Measurements from ENCODE around the gene FOXRED1. TPM values are rescaled to one million over a fixed set of nuclear protein-coding genes. Genes with fewer than 3 reads are reported as not detected.
A peak's percentile ranks its signal among the peaks of the same experiment; 100 is the strongest.

FOXRED1 gene
- total RNA-seq, 2 donors from 2014 or later, result 19.9 to 63.4 TPM

DNA sequence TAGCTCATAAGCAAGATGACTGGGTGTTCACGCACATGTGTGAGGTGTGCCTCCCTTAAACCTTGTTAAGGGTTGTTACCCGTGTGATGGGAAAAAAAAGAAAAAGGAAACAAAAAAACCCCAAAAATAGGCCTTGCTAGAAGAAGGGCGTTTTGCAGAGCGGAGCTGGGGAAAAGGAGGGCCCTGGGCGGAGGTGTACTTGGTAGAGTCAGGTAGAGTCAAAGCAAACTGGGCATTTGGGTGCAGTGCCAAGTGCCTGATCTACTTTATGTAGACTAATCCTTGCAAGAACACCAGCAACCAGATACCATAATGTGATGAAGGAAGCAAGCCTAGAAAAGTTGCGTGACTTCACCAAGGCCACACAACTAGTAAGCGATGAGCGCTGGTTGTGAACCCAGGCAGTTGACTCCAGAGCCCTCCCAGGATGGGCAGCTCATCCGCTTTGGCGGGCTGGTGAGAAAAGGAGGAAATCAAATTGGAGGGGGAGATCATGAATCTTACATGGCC, 12.8 kb downstream of the FOXRED1 start:
- TF ChIP-seq, protein P1, sequence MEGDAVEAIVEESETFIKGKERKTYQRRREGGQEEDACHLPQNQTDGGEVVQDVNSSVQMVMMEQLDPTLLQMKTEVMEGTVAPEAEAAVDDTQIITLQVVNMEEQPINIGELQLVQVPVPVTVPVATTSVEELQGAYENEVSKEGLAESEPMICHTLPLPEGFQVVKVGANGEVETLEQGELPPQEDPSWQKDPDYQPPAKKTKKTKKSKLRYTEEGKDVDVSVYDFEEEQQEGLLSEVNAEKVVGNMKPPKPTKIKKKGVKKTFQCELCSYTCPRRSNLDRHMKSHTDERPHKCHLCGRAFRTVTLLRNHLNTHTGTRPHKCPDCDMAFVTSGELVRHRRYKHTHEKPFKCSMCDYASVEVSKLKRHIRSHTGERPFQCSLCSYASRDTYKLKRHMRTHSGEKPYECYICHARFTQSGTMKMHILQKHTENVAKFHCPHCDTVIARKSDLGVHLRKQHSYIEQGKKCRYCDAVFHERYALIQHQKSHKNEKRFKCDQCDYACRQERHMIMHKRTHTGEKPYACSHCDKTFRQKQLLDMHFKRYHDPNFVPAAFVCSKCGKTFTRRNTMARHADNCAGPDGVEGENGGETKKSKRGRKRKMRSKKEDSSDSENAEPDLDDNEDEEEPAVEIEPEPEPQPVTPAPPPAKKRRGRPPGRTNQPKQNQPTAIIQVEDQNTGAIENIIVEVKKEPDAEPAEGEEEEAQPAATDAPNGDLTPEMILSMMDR (IDR thresholded peaks at IDR 0.05), result no peak
- Histone ChIP-seq H3K27ac (peak overlapping the region; percentile 95), H3K27me3 (no peaks in the 10 kb centered on the region), H3K4me1 (peaks cover 7% of the 10 kb centered on the region), H3K9ac (ENCODE audit: low read depth in 2 of 2, low read length in 2 of 2) (peak overlapping the region in 1 of 2 donors; percentile 90), H3K4me3 (no peak overlapping the region), H3K9me3 (no peaks in the 10 kb centered on the region), H3K36me3 (no peaks in the 10 kb centered on the region)
- DNase-seq, result no peak
- intact Hi-C loops (cut with DNase I), result no loop called here

DNA sequence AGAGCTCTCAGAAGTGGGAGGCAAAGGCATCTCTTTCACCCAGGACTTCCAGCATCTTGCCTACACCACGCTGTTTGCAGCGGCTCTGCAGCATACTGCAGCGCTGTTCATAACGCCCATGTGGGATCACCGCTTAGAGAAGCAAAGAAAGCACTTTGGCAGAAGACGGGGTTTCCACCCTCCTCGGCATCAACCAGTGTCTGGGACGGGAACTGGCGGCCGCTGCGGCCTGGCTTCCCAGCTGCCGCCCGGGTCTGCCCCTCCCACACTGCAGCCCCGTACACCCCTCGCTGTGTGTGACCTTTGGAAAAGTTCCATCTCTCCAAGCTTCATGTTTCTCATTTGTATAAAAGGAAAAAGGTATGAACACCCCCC, 13.4 kb downstream of the FOXRED1 start:
- Histone ChIP-seq H3K27me3 (no peaks in the 10 kb centered on the region), H3K36me3 (no peaks in the 10 kb centered on the region), H3K4me1 (peaks cover 7% of the 10 kb centered on the region), H3K9me3 (no peaks in the 10 kb centered on the region), H3K27ac (peak overlapping the region; percentile 95), H3K4me3 (peak overlapping the region; percentile 76), H3K9ac (ENCODE audit: low read depth in 2 of 2, low read length in 2 of 2) (peak overlapping the region; percentile 60 to 90)
- DNase-seq, result peak; percentile 53
- intact Hi-C loops (cut with DNase I), result no loop called here
- TF ChIP-seq, protein P1 (IDR thresholded peaks at IDR 0.05), result no peak

DNA sequence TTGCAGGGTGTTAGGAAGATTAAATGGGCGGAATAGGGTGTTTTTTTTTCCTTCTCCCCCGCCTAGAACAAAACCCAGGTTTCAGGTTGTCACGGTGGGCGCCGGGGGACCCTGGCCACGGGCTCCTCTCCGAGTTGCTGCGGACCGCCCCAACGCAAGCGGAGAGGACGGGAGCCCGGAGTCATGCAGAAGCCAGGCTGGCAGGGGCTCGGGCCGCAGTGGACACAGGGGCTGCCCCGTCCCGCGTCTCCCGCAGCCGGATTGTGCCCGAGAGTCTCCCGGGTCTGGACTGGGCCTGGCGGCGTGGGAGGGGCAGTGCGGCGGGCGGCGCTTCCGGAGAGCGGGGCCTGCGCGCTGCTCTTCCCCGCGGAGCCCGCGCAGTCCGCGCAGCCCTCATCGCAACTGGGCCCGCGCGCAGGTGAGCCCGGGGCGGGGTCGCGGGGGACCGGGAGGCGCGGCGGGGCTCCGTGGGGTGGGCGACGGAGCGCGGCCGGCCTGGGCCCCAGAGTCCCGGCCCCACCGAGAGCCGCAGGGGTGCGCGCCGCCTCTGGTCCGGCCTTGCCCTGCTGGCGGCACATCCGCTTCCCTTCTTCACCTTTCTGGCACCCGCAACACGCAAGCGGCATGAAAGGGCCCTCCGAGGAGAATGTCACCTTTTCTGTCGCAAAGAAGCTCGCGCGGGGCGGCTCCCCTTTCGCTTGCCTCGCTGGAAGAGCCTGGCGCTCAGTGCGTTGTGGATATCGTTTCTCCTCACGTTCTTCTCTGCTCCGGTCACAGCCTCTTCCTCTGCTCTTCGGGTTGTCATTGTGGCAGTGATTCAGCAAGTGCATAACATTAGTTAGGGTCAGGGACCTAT, 14.0 kb downstream of the FOXRED1 start, which contains the start of gene TIRAP:
TSS of gene TIRAP (plus strand) at position 358 of the 856 bp plus-strand sequence. CDS start 7,802 bp downstream, outside the sequence.
- intact Hi-C loops (cut with DNase I), result no loop called here
- Histone ChIP-seq H3K27ac (peak within 1 kb of the TSS; percentile 95), H3K4me3 (peak within 1 kb of the TSS; percentile 76), H3K36me3 (no peaks in the 10 kb centered on the region), H3K4me1 (peaks cover 7% of the 10 kb centered on the region), H3K27me3 (no peaks in the 10 kb centered on the region), H3K9ac (ENCODE audit: low read depth in 2 of 2, low read length in 2 of 2) (peak within 1 kb of the TSS; percentile 60 to 90), H3K9me3 (no peaks in the 10 kb centered on the region)
- DNase-seq, result peak; percentile 77
- TF ChIP-seq, protein P1 (IDR thresholded peaks at IDR 0.05), result no peak

DNA sequence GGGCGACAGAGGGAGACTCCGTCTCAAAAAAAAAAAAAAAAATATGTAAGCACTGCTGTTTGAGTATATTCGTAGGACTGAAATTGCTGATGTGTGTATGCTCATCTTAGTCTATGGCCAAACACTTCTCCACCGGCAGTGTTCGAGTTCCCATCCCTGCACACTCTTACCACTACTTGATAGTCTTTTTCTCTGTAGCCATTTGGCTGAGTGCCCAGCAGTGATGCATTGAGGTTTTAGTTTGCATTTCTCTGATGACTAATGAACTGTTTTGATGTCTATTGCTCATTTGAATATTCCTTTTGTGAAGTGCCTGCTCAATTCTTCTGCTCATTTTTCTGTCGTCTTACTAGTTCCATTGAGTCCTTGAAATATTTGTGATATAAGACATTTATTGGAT, 15.9 kb downstream of the FOXRED1 start:
- Histone ChIP-seq H3K4me1 (peaks cover 7% of the 10 kb centered on the region), H3K36me3 (no peaks in the 10 kb centered on the region), H3K9ac (ENCODE audit: low read depth in 2 of 2, low read length in 2 of 2) (no peak overlapping the region), H3K9me3 (no peaks in the 10 kb centered on the region), H3K27me3 (no peaks in the 10 kb centered on the region), H3K27ac (no peak overlapping the region), H3K4me3 (no peak overlapping the region)
- peak; percentile 67 for DNase-seq
- TF ChIP-seq, protein P1 (IDR thresholded peaks at IDR 0.05), result no peak
- intact Hi-C loops (cut with DNase I), result no loop called here

DNA sequence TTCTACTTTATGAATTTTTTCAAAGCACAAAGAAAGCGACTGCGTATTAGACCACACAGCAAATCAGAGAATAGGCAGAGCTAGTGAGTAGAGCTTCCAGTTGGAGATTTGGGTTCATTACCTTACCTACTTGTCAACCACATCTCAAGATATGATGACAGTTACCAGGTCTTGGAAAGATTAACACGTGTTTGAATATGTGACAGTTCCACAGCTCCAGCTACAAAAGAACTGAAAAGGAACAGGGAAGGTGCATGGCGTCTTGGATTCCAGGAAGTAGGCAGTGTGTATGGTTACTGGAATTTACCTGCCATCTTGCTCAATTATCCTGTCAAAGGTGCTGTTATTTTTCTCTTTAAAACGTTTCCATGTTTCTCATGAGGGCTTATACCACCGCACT, 19.3 kb downstream of the FOXRED1 start:
- Histone ChIP-seq H3K9ac (ENCODE audit: low read depth in 2 of 2, low read length in 2 of 2) (no peak overlapping the region), H3K4me3 (no peak overlapping the region), H3K4me1 (peaks cover 7% of the 10 kb centered on the region), H3K27me3 (no peaks in the 10 kb centered on the region), H3K27ac (no peak overlapping the region), H3K36me3 (peaks cover 5% of the 10 kb centered on the region), H3K9me3 (no peaks in the 10 kb centered on the region)
- no peak for DNase-seq
- TF ChIP-seq, protein P1 (IDR thresholded peaks at IDR 0.05), result no peak
- intact Hi-C loops (cut with DNase I), result no loop called here
